Measurements from ENCODE around the gene NXF3.
"Not testable (repeated sequence)": the region's sequence is repeated elsewhere in the genome, so short reads cannot be mapped to it uniquely, and the experiment has no call there.

NXF3 gene

GRCh38 chrX:103033371-103033770 is 59.6 kb downstream of the NXF3 start:
- DNase-seq, result not testable (repeated sequence)

Data from NCI-H1105 (cell line).